Nephron progenitor cell (in vitro differentiated cells): ENCODE measurements around the gene NEAT1.

Experiments
- DNase-seq: peaks from one replicate; pipeline ENCODE4 v3.0.0; 2021
- H3K27ac Mint-ChIP-seq: 2 replicates; pipeline ENCODE4 v1.8.0; 2021; ENCODE audit warnings: mild to moderate bottlenecking, moderate library complexity, mixed read lengths
- H3K27me3 Mint-ChIP-seq: 2 replicates; pipeline ENCODE4 v1.8.0; 2021; ENCODE audit warnings: mild to moderate bottlenecking, low read depth, mixed read lengths; ENCODE audit not compliant: poor library complexity
- H3K36me3 Mint-ChIP-seq: 2 replicates; pipeline ENCODE4 v1.8.0; 2021; ENCODE audit warnings: low read depth, mixed read lengths
- H3K4me1 Mint-ChIP-seq: 2 replicates; pipeline ENCODE4 v1.8.0; 2021; ENCODE audit warnings: mixed read lengths
- H3K4me3 Mint-ChIP-seq: 2 replicates; pipeline ENCODE4 v1.8.0; 2021; ENCODE audit warnings: mild to moderate bottlenecking, moderate library complexity, mixed read lengths
- H3K9me3 Mint-ChIP-seq: 2 replicates; pipeline ENCODE4 v1.8.0; 2021; ENCODE audit warnings: mild to moderate bottlenecking, moderate library complexity, mixed read lengths
- CTCF ChIP-seq: fragments of 200-600 bp; sonication (generic); IDR thresholded peaks from 2 replicates; pipeline ENCODE4 v1.5.0; 2021; ENCODE audit warnings: antibody characterized with exemption

NEAT1 gene

DNA sequence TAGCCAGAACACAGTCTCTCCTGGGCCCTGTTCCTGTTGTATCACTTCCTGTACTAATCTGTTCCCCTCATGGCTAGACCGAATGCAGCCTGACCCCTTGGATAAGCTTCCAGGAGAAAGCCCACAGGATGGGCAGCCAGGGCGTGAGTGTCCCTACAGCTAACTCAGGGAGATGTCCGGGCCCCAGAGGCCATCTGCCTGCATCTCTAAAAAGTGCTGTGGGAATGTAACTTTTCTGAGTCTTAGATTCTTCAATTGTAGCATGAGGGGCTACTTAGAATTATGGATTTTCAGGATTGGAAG lies 68.5 kb downstream of the NEAT1 start:
- Mint-ChIP-seq H3K27me3 (peaks cover 9% of the 10 kb centered on the region), H3K9me3 (no peaks in the 10 kb centered on the region), H3K4me3 (peak overlapping the region; percentile 60), H3K4me1 (peaks cover 93% of the 10 kb centered on the region), H3K36me3 (no peaks in the 10 kb centered on the region), H3K27ac (peak overlapping the region; percentile 95)
- no peak for TF ChIP-seq CTCF
- no peak for DNase-seq

DNA sequence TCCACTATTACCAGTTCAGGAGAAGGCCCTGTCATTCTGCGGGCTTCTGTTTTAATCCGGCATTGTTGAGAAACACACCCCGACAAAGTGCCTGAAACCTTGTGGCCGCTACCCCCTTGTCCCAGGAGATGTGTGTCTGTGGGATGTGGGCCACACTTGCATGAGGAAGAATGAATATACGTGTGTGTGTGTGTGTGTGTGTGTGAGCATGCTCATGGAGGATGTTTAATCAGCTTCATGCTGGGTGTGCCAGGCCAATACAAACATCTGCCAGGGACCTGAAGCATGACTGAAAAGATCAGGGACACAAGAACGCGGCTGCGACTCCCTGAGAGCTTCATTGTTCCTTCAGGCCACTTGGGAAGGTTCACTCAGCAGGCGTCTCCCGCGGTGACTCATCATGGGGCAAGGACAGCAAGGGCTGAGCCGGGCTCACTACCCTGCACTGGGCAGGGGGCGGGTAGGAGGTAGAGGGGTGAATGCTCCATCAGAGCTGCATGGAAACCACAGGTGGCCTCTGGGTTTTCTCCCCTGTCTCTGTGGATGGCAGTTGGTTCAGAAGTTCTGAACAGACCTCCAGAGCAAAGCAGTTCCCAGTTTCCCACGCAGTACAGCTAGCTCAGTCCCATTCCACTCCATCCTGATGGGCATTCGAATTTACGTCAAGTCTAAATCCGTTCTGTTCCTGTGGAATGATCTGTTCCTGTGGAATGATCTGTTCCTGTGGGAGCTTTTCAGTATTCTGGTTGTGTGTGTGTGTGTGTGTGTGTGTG lies 69.2 kb downstream of the NEAT1 start:
- no peak for TF ChIP-seq CTCF
- Mint-ChIP-seq H3K4me1 (peaks cover 93% of the 10 kb centered on the region), H3K27ac (peak overlapping the region; percentile 95)

GRCh38 chr11:65492387-65492636 lies 69.7 kb downstream of the NEAT1 start:
- Mint-ChIP-seq H3K27ac (peak overlapping the region; percentile 95), H3K9me3 (no peaks in the 10 kb centered on the region), H3K27me3 (peaks cover 9% of the 10 kb centered on the region), H3K4me3 (peak overlapping the region; percentile 57), H3K4me1 (peaks cover 93% of the 10 kb centered on the region), H3K36me3 (no peaks in the 10 kb centered on the region)
- TF ChIP-seq CTCF: no peak
- no peak for DNase-seq

More for the DNA sequence above, 69.2 kb downstream of the NEAT1 start:
- peak; percentile 35 for DNase-seq
- peaks cover 9% of the 10 kb centered on the region for H3K27me3 Mint-ChIP-seq
- H3K4me3 Mint-ChIP-seq: peak overlapping the region; percentile 60
- no peaks in the 10 kb centered on the region for H3K36me3 Mint-ChIP-seq
- no peaks in the 10 kb centered on the region for H3K9me3 Mint-ChIP-seq

GRCh38 chr11:65492637-65493366 lies 70.2 kb downstream of the NEAT1 start:
- Mint-ChIP-seq H3K36me3 (no peaks in the 10 kb centered on the region), H3K9me3 (no peaks in the 10 kb centered on the region), H3K27me3 (peaks cover 7% of the 10 kb centered on the region), H3K27ac (peak overlapping the region; percentile 95), H3K4me1 (peaks cover 89% of the 10 kb centered on the region), H3K4me3 (peak overlapping the region; percentile 57)
- TF ChIP-seq CTCF: no peak
- DNase-seq: no peak

DNA sequence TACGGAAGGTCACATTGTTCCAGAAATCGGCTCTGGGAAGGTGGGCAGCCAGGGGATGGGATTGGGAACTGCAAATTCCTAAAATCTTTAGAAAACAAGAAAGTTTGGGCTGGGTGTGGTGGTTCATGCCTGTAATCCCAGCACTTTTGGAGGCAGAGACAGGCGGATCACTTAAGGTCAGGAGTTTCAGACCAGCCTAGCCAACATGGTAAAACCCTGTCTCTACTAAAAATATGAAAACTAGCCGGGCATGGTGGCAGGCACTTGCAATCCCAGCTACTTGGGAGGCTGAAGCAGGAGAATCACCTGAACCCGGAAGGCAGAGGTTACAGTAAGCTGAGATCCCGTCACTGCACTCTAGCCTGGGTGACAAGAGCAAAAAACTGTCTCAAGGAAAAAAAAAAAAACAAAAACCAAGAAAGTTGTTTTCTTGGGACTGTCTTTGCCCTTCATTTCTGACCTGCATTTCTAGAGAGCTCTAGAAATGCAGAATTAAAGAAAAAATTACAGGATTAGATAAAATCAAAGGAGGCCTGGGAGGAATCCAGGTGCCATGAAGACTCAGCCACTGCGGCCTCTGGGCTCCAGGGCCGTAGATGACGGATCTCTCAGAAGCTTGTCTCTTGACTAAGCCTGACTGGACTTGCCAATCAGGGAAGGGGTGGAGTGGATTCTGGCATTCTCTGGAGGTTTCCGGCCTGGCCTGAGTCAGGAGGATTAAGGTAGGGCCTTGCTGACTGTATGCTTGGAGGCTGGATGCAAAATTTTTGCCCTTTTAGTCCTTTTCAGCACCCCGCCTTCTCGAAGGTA lies 71.0 kb downstream of the NEAT1 start:
- H3K4me1 Mint-ChIP-seq: peaks cover 81% of the 10 kb centered on the region
- H3K36me3 Mint-ChIP-seq: no peaks in the 10 kb centered on the region
- peak overlapping the region; percentile 95 for H3K27ac Mint-ChIP-seq
- H3K9me3 Mint-ChIP-seq: no peaks in the 10 kb centered on the region
- H3K4me3 Mint-ChIP-seq: peak overlapping the region; percentile 34
- H3K27me3 Mint-ChIP-seq: peaks cover 6% of the 10 kb centered on the region
- TF ChIP-seq CTCF: no peak
- no peak for DNase-seq
